ENCODE measurements around the gene OR4D2.

DNA sequence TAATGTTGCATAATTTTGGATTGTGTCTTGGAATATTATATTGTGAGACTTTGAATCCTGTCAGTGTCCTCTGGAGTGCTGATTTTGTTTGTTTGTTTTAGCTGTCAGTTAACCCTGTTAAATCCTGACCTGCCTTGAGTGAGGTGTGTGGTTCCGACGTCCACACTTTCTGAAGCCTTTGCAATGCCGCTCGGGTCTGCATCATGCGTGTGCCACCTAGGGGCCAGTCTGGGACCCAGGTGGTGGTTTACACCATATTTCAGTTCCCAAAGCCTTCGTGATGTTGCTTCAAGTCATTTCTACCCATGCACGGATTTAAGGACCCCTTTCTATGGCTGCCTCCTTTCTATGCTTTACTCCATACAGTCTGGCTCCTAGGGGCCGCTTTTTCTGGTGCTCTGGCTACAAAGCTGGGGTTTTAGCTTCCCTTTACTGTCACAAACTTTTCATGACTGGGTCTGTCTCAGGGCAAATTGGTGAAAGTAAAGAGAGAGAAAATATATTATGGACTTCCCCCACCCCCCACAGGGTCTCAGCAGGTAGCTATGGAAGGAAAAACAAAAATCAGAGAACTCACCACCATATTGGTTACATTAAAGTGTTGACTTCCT lies 30.0 kb upstream of the OR4D2 start:
- TF ChIP-seq CTCF (IDR thresholded peaks at IDR 0.05; ENCODE audit: low read depth, low read length) = peak; percentile 63
- no peak for TF ChIP-seq EZH2phosphoT487 (IDR thresholded peaks at IDR 0.05; ENCODE audit: low read depth)
